GM20431 (cell line): ENCODE measurements around the gene POC1A.
"Not testable (repeated sequence)": the region's sequence is repeated elsewhere in the genome, so short reads cannot be mapped to it uniquely, and the experiment has no call there.

Experiments
- in situ Hi-C: fragments of 300-500 bp; cut with MseI, MboI; formaldehyde crosslinking; loops from one replicate; pipeline ENCODE4 v1.15.0; 2020; ENCODE audit warnings: low sequenced_read_pairs; ENCODE audit not compliant: unreplicated experiment

POC1A gene

GRCh38 chr3:52055537-52056351, 98.5 kb downstream of the POC1A start:
- in situ Hi-C loops: no loop called here

DNA sequence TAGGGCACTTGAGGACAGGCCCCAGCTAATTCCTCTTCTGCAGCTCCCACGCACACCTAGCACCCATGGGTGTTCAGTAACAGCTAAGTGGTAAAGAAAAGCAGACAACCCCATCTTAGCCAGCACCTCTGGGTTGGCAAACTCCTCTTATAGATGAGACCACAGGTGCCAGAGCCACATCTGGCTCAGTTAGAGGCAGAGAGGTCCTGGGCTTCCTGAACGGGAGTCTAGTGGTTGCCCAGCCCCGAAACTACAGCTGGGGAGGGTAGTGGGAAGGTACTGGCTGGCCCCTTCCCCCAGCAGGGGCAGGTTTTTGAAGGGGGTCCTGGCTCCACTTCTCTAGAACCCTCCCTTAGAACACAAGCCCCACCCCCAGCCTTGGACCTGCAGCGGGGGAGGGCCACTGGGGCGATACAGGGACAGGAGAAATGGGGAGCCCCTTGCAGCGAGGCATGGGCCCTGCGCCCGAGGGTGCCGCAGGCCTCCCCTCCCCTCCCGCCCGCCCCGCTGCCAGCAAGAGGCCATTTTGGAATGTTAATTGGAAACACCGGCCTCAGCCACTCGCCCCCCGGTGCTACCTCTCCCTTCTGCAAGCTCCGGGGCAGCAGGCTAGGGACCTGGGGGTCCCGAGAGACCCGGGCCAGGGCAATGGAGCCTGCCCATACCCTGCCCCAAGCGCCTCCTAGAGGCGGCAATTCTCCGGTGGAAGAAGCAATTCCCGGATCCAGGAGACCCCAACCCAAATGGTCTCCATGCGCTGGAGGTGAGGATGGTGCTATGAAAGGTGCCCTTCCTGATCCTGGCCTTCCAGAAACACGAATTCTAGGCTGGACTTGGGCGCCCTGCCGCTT, 99.3 kb downstream of the POC1A start:
- in situ Hi-C loops: no loop called here

DNA sequence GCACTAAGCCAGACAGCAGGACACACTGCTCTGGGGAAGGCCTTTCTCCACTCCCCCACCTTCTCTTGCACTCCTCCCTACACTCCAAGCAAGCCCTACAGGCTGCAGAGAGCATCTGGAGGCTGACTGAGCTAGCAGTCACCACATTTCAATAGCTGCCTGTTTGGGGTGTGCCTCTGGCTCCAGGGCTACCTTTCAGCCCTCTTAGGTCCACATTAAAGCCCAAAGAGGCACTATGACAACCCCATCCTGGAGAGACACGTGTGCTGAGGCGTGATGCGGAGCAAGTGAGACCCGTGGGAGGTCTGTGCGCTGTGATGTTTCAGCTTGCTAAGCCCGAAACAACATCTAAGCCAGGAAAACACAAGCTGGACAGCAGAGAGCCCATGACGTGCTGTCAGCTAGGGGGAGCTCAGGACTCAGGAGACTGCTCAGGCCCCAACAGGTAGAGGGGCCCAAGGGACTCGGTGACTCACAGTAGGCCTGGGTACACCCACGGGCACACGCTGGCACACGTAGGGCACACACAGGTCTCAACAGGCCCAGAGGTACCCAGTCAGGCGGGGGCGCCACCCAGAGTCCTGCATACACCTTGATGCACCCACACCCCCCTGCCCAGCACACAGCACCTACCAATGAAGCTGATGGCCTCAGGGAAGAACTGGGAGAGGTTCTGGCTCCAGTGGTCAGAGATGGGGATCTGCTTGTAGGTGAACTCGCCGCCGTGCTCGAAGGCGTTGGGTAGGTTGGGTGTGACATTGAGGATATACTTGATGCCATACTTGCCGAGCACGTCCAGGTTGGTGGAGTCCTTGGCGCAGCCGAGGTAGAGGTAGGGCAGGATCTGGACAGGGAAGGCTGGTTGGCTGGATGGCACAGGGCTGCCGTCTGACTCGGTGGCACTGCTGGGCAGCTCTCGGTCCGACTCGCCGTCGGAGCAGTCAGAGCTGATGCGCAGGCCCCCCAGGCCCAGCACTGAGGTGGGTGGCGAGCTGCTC, 100.6 kb downstream of the POC1A start:
- in situ Hi-C loops: no loop called here

GRCh38 chr3:52052831-52053306, 101.4 kb downstream of the POC1A start:
- in situ Hi-C loops: no loop called here

GRCh38 chr3:52051444-52051843, 102.8 kb downstream of the POC1A start:
- in situ Hi-C loops: no loop called here

- in situ Hi-C loops: no loop called here
Observed at GRCh38 chr3:52050571-52050970, 103.7 kb downstream of the POC1A start.

- in situ Hi-C loops: no loop called here
Observed at GRCh38 chr3:52049503-52049902, 104.7 kb downstream of the POC1A start.

- in situ Hi-C loops: no loop called here
Observed at GRCh38 chr3:52047295-52047960, 106.8 kb downstream of the POC1A start.

- in situ Hi-C loops: no loop called here
Observed at GRCh38 chr3:52046902-52047239, 107.4 kb downstream of the POC1A start.

DNA sequence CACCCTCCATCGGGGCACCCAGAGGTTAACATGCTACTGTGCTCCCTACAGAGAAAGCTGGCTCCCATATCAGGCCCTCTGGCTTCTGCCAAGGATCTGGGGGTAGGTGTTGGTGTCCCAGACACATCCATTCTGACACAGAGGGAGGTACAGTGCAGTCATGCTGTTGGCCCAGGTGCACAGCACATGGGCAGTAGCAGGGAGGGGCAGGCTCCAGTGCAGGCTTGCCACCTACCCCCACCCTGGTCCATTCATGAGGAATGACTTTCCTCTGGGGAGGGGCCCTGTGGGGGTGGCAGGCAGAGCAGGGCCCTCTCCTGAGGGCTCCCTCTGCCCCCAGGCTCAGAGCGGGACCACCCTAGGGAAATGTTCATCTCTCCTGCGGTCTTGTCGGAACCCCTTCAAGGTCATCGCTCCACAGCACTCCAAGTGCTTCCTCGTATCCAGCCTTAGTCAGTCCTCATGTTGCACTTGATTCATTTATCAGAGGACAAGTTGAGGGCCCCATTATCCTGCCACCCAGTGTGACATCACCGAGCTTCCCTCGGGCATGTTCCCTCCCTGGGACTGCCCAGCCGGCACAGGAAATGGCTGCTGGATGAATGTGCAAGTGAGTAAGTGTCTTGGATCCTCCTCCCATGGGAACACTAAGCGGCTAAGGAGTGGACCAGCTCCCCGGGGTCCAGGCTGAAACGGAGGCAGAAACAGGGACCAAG, 107.9 kb downstream of the POC1A start:
- in situ Hi-C loops: no loop called here

DNA sequence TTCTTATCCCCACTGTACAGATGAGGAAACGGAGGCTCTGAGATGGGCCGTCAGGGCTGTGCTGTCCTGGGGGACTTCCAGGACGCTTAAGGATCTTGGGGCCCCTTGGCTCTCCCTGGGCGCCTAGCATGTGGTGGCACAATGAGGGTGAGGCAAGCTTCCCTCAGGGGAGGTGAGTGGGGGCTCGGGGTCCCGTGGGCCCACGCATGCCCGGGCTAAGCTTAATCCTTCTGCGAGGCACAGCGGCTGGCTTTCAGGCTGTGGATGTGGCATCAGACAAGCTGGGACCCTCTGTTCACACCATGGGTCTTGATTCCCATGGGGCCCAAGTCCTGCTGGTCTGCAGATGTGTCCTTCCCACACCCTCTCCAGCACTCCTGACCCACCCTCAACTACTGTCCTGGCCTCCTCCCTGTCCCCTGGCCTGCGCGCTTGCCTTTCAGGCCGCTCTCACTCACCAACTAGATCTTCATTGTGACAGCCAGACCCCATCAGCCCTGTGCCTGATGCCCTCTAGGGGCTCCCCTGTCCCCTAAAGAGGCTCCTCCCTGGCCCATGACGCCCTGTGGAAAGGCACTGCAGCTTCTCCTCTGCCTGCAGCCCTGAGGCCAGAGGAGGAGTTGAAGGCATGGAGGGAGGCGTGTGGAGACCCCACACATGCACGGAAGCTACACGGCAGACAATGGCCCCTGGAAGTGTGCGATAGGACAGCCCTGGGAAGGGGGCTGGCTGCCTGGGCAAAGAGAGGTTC, 109.2 kb downstream of the POC1A start:
- in situ Hi-C loops: no loop called here

- in situ Hi-C loops: no loop called here
Observed at GRCh38 chr3:52043750-52044149, 110.5 kb downstream of the POC1A start.

- in situ Hi-C loops: not testable (repeated sequence)
Observed at GRCh38 chr3:52043039-52043438, 111.2 kb downstream of the POC1A start.

GRCh38 chr3:52041118-52041731, 113.0 kb downstream of the POC1A start:
- in situ Hi-C loops: no loop called here

GRCh38 chr3:52040600-52040999, 113.6 kb downstream of the POC1A start:
- in situ Hi-C loops: no loop called here

DNA sequence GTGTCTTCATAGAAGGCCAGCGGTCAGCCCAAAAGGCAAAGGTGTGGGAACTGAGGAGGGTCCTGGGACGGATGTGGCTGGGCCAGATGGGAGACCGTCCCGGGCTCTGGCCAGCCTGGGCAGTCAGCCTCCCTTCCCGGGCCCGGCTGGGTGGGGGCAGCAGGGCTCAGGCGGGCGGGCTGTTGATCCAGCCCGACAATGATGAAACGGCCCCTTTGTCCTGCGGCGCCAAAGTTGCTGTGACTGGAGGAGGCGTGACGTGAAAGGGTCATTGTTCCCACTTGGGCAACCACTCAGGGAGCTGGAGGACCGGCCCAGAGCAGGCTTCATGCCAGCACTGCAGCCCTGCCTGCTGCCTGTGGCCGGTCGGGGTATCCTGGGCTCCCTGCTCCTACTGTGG, 114.4 kb downstream of the POC1A start:
- in situ Hi-C loops: no loop called here

GRCh38 chr3:52039426-52039825, 114.8 kb downstream of the POC1A start:
- in situ Hi-C loops: no loop called here

DNA sequence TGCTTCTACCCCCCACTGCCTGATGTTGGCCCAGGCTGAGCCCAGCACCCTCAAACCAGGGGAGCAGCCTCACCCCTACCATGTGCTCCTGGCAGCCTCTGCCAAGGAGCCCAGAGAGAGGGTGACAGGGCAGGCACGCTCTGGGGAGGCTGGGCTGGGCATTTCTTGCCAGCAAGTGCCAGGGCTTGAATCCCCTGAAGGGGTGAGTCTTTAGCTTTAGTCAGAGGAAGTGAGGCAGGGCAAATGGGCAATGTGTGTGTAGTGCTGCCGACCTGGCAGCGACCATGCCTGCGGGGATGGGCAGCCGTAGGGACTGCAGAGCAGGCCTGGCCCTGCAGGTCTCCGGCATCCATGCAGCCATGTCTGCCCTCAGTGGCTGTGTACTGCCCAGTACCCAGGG, 116.0 kb downstream of the POC1A start:
- in situ Hi-C loops: no loop called here
